Measurements from ENCODE around the gene TOB2.
A peak's percentile ranks its signal among the peaks of the same experiment; 100 is the strongest.
"Not testable (repeated sequence)": the region's sequence is repeated elsewhere in the genome, so short reads cannot be mapped to it uniquely, and the experiment has no call there.

TOB2 gene

GRCh38 chr22:41461901-41462300 is 15.3 kb upstream of the TOB2 start:
- DNase-seq: no peak

GRCh38 chr22:41460071-41460470 is 13.5 kb upstream of the TOB2 start:
- not testable (repeated sequence) for DNase-seq

GRCh38 chr22:41459431-41459830 is 12.8 kb upstream of the TOB2 start:
- DNase-seq: no peak

GRCh38 chr22:41458161-41458728 is 11.6 kb upstream of the TOB2 start:
- no peak for DNase-seq

GRCh38 chr22:41448189-41448808 is 1.7 kb upstream of the TOB2 start:
- DNase-seq: peak; percentile 95

- peak; percentile 59 for DNase-seq
Observed at GRCh38 chr22:41447435-41448188, 1.0 kb upstream of the TOB2 start.

- no peak for DNase-seq
Observed at GRCh38 chr22:41446057-41446501, 522 bp downstream of the TOB2 start.

GRCh38 chr22:41445129-41446056 is 1.2 kb downstream of the TOB2 start:
- DNase-seq: no peak

- peak; percentile 89 for DNase-seq
Observed at GRCh38 chr22:41444360-41445128, 2.1 kb downstream of the TOB2 start.

- DNase-seq: no peak
Observed at GRCh38 chr22:41442240-41442792, 4.3 kb downstream of the TOB2 start.

GRCh38 chr22:41440511-41440910 is 6.1 kb downstream of the TOB2 start:
- DNase-seq: not testable (repeated sequence)

- no peak for DNase-seq
Observed at GRCh38 chr22:41437198-41437597, 9.4 kb downstream of the TOB2 start.

GRCh38 chr22:41436322-41437113 is 10.1 kb downstream of the TOB2 start:
- no peak for DNase-seq

GRCh38 chr22:41435560-41435959 is 11.0 kb downstream of the TOB2 start:
- DNase-seq: no peak

- DNase-seq: not testable (repeated sequence)
Observed at GRCh38 chr22:41434361-41435003, 12.1 kb downstream of the TOB2 start.

- not testable (repeated sequence) for DNase-seq
Observed at GRCh38 chr22:41433480-41433879, 13.1 kb downstream of the TOB2 start.

GRCh38 chr22:41431656-41432055 is 14.9 kb downstream of the TOB2 start:
- no peak for DNase-seq

GRCh38 chr22:41429951-41430332 is 16.7 kb downstream of the TOB2 start:
- DNase-seq: no peak

GRCh38 chr22:41429232-41429950 is 17.2 kb downstream of the TOB2 start:
- no peak for DNase-seq
